GM12892 (cell line): ENCODE measurements around the gene ST8SIA1.

Experiments
- POLR2A ChIP-seq: IDR thresholded peaks from 2 replicates; pipeline ENCODE4 v1.6.1; 2011; ENCODE audit warnings: low read depth, low read length, control low read depth
- POLR2AphosphoS5 ChIP-seq: IDR thresholded peaks from 2 replicates; pipeline ENCODE4 v1.6.1; 2011; ENCODE audit warnings: low read depth, low read length, control low read depth
- TAF1 ChIP-seq: IDR thresholded peaks from 2 replicates; pipeline ENCODE4 v1.6.1; 2011; ENCODE audit warnings: low read depth, mild to moderate bottlenecking, control low read depth, low read length, borderline replicate concordance

DNA sequence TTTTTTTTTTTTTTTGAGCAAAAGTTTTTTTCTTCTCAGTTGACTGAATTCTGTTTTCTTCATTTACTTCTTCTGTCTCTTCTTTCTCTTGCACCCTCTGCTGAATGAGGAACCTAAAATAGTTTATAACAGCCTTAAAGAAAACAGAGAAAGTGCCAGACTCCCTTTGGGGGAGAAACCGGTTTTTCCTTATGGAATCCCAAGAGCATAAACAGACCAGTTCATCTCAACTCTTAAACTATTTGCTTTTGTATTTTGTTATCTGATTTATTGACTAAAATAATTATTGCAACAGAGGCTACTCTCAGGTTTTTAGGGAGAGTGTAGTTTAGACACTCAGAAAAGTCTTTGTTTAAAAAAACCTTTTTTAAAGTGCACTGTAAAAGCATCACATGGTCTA lies 30.2 kb downstream of the ST8SIA1 start:
- TF ChIP-seq POLR2AphosphoS5 (no peak), POLR2A (no peak), TAF1 (no peak)
